ENCODE results near the gene RGR.

The RGR gene

DNA sequence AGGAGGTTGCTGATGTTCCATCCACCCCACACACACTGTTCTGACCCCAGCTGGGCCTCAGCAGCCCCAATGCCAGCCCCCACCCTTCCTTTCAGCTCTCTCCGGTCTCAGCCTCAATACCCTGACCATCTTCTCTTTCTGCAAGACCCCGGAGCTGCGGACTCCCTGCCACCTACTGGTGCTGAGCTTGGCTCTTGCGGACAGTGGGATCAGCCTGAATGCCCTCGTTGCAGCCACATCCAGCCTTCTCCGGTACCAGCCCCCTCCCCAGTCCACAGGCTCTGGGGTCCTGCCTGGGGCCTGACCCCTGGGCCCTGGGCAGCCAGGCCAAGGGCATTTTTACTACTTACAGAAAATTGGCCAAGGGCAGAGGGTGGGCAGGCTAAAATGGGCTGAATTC lies 2.6 kb downstream of the RGR start:
- Histone ChIP-seq H3K9ac (no peak overlapping the region), H2AFZ (ENCODE audit: low read depth) (no peak overlapping the region), H3K36me3 (ENCODE audit: insufficient read depth) (no peaks in the 10 kb centered on the region), H3K27me3 (ENCODE audit: insufficient read depth, low read depth) (no peaks in the 10 kb centered on the region), H4K20me1 (ENCODE audit: insufficient read depth) (no peaks in the 10 kb centered on the region), H3K4me2 (no peak overlapping the region), H3K79me2 (ENCODE audit: insufficient read depth, low read depth) (no peaks in the 10 kb centered on the region), H3K4me3 (IDR thresholded peaks at IDR 0.05; ENCODE audit: insufficient read depth, low read depth, low read length) (no peak overlapping the region), H3K27ac (no peak overlapping the region), H3K4me1 (ENCODE audit: low read depth, poor library complexity, severe bottlenecking) (no peaks in the 10 kb centered on the region)
- TF ChIP-seq, protein P1, sequence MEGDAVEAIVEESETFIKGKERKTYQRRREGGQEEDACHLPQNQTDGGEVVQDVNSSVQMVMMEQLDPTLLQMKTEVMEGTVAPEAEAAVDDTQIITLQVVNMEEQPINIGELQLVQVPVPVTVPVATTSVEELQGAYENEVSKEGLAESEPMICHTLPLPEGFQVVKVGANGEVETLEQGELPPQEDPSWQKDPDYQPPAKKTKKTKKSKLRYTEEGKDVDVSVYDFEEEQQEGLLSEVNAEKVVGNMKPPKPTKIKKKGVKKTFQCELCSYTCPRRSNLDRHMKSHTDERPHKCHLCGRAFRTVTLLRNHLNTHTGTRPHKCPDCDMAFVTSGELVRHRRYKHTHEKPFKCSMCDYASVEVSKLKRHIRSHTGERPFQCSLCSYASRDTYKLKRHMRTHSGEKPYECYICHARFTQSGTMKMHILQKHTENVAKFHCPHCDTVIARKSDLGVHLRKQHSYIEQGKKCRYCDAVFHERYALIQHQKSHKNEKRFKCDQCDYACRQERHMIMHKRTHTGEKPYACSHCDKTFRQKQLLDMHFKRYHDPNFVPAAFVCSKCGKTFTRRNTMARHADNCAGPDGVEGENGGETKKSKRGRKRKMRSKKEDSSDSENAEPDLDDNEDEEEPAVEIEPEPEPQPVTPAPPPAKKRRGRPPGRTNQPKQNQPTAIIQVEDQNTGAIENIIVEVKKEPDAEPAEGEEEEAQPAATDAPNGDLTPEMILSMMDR (conservative IDR thresholded peaks at IDR 0.05; ENCODE audit: low read depth, low read length) = no peak

DNA sequence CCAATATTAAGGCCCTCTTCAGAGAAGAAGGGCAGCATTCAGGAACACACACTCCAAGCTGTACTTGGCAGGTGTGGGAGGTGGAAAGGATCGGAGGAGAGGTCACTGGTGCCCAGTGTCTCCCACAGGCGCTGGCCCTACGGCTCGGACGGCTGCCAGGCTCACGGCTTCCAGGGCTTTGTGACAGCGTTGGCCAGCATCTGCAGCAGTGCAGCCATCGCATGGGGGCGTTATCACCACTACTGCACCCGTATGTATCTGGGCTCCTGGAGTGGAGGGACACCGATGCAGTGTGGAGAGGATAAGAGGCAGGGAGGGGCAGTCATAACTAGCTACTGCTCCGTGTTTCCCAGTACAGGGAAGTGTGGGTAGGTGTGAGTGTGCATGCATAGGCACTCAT lies 3.9 kb downstream of the RGR start:
- Histone ChIP-seq H3K79me2 (ENCODE audit: insufficient read depth, low read depth) (no peaks in the 10 kb centered on the region), H3K27ac (no peak overlapping the region), H3K4me1 (ENCODE audit: low read depth, poor library complexity, severe bottlenecking) (no peaks in the 10 kb centered on the region), H3K4me3 (IDR thresholded peaks at IDR 0.05; ENCODE audit: insufficient read depth, low read depth, low read length) (no peak overlapping the region), H4K20me1 (ENCODE audit: insufficient read depth) (no peaks in the 10 kb centered on the region), H2AFZ (ENCODE audit: low read depth) (no peak overlapping the region), H3K4me2 (no peak overlapping the region), H3K27me3 (ENCODE audit: insufficient read depth, low read depth) (no peaks in the 10 kb centered on the region), H3K9ac (no peak overlapping the region), H3K36me3 (ENCODE audit: insufficient read depth) (no peaks in the 10 kb centered on the region)
- TF ChIP-seq, protein P1 (conservative IDR thresholded peaks at IDR 0.05; ENCODE audit: low read depth, low read length) = no peak

DNA sequence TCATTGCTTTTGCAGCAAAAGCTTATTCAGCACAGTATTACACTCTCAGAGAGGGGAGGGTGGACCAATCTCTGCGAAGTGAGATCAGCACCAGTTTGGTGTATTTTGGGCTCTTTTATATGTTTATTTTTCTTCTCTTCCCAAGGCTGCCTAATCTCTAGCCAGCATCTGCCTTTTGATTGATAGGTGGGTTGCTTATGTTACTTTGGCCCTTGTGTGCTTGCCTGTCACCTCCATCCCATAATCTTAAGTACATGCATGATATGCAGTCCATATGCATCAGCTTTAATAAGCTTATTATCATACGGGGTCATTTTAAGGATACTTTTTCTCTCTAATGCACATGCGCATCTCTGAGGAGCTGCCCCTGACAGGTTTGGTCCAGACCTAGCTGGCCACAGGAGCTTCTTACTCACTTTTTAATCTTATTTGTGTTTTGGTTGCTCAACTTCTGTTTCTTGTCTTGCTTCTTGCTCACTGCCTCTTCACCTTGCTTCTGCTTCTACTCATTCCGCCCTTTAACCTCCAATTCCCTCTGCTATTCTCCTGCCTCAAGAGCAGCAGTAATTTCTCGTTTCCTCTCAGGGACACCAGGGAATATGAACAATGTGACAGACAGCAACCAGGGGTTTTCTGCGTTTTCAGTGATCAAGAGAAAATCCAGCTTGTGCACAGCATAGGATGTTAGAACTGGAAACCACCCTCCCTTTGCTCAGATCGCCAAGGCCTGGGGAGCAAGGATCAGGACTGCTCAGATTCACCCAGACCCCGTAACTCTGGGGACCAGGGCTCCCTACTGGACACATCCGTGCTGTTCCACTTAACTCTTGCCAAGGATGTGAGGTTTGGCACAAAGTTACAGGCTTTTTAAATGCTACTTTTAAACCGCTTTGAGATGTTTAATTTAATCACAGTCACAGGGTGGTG lies 10.0 kb downstream of the RGR start:
- H3K4me1 ChIP-seq (ENCODE audit: low read depth, poor library complexity, severe bottlenecking) = no peaks in the 10 kb centered on the region
- H3K9ac ChIP-seq = no peak overlapping the region
- no peaks in the 10 kb centered on the region for H3K79me2 ChIP-seq (ENCODE audit: insufficient read depth, low read depth)
- no peak overlapping the region for H3K4me3 ChIP-seq (IDR thresholded peaks at IDR 0.05; ENCODE audit: insufficient read depth, low read depth, low read length)
- no peak overlapping the region for H3K27ac ChIP-seq
- no peaks in the 10 kb centered on the region for H3K36me3 ChIP-seq (ENCODE audit: insufficient read depth)
- no peaks in the 10 kb centered on the region for H3K27me3 ChIP-seq (ENCODE audit: insufficient read depth, low read depth)
- TF ChIP-seq, protein P1 (conservative IDR thresholded peaks at IDR 0.05; ENCODE audit: low read depth, low read length) = no peak
- H3K4me2 ChIP-seq = no peak overlapping the region
- no peak overlapping the region for H2AFZ ChIP-seq (ENCODE audit: low read depth)
- no peaks in the 10 kb centered on the region for H4K20me1 ChIP-seq (ENCODE audit: insufficient read depth)

DNA sequence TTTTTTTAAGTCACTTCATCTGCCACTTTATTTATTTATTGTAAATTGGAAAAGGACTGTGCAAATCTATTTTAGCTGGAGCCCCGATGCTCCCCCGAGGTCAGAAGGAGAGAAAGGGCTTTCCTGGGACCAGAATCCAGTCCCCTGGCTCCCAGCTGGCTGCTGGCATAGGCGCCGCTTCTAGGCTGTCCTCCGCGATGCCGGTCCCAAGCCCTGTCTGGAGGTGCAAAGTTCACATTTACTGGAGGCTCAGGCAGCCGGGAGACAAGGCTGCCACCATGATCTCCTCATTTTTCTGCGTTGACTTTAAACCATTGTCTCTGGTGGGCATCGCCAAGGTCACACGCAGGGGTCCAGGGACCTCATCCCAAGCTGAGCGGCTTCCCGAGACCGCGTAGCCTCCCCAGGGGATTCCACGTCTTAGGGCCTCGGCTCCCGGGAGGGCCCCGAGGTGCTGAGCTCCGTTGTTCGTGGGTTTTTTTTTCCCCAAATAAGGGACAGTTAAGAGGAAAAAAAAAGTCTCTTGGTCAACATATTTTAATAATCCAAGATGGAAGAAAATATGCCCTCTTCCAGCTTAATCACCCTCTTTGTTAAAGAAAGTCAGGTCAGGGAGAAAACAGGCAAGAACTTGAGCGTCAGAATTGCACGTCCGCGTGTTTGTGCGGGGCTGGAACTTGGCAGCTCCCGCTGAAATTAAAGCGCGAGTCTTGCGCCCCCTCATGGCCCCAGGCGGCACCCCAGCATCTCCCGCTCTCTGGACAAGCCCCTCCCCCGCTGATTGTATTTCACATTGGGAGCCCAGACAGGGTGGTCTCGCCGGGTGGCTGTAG lies 11.9 kb downstream of the RGR start:
- Histone ChIP-seq H3K79me2 (ENCODE audit: insufficient read depth, low read depth) (no peaks in the 10 kb centered on the region), H3K4me1 (ENCODE audit: low read depth, poor library complexity, severe bottlenecking) (no peaks in the 10 kb centered on the region), H3K27ac (no peak overlapping the region), H4K20me1 (ENCODE audit: insufficient read depth) (no peaks in the 10 kb centered on the region), H2AFZ (ENCODE audit: low read depth) (no peak overlapping the region), H3K36me3 (ENCODE audit: insufficient read depth) (no peaks in the 10 kb centered on the region), H3K4me3 (IDR thresholded peaks at IDR 0.05; ENCODE audit: insufficient read depth, low read depth, low read length) (no peak overlapping the region), H3K4me2 (no peak overlapping the region), H3K27me3 (ENCODE audit: insufficient read depth, low read depth) (no peaks in the 10 kb centered on the region), H3K9ac (no peak overlapping the region)
- TF ChIP-seq, protein P1 (conservative IDR thresholded peaks at IDR 0.05; ENCODE audit: low read depth, low read length) = no peak
